ENCODE data around the gene FRAS1. TPM values are rescaled to one million over a fixed set of nuclear protein-coding genes. Genes with fewer than 3 reads are reported as not detected.
"Not testable (repeated sequence)": the region's sequence is repeated elsewhere in the genome, so short reads cannot be mapped to it uniquely, and the experiment has no call there.

The FRAS1 gene
- total and polyA plus RNA-seq, 9 donors = 0.16 to 5.3 (median 1.4) TPM

DNA sequence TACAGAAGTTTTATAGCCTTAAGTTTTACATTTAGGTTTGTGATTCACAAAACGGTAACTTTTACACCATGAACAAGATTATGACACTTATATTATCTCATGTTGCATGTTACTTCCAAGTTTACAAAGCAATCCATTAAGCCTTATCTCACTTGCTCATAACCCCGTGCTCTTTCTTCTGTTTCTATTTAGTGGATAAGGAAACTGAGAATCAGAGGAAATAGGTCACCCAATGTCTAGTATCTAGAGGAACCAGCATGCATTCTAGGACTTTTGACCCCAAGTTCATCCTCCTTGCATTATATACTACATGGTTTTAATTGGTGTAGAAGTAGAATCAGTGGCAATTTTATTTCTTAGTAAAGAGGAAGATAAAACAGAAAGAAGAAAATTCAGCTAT, 427.5 kb downstream of the FRAS1 start:
- Histone ChIP-seq H3K27me3 (no peaks in the 10 kb centered on the region), H3K36me3 (no peaks in the 10 kb centered on the region), H3K4me1 (ENCODE audit: insufficient read depth) (no peaks in the 10 kb centered on the region), H3K27ac (no peak overlapping the region), H3K9me3 (no peaks in the 10 kb centered on the region), H3K4me3 (no peak overlapping the region)
- intact Hi-C loops (cut with DNase I) = no loop called here
- no peak for DNase-seq
- WGBS, 3 donors = 49 to 59% (median 56%) methylated on average over 2 of the region's 2 CpGs
- no peak for TF ChIP-seq POLR2A (IDR thresholded peaks at IDR 0.05)
- TF ChIP-seq EP300 (IDR thresholded peaks at IDR 0.05) = no peak
- TF ChIP-seq, protein P1, sequence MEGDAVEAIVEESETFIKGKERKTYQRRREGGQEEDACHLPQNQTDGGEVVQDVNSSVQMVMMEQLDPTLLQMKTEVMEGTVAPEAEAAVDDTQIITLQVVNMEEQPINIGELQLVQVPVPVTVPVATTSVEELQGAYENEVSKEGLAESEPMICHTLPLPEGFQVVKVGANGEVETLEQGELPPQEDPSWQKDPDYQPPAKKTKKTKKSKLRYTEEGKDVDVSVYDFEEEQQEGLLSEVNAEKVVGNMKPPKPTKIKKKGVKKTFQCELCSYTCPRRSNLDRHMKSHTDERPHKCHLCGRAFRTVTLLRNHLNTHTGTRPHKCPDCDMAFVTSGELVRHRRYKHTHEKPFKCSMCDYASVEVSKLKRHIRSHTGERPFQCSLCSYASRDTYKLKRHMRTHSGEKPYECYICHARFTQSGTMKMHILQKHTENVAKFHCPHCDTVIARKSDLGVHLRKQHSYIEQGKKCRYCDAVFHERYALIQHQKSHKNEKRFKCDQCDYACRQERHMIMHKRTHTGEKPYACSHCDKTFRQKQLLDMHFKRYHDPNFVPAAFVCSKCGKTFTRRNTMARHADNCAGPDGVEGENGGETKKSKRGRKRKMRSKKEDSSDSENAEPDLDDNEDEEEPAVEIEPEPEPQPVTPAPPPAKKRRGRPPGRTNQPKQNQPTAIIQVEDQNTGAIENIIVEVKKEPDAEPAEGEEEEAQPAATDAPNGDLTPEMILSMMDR (IDR thresholded peaks at IDR 0.05) = no peak

DNA sequence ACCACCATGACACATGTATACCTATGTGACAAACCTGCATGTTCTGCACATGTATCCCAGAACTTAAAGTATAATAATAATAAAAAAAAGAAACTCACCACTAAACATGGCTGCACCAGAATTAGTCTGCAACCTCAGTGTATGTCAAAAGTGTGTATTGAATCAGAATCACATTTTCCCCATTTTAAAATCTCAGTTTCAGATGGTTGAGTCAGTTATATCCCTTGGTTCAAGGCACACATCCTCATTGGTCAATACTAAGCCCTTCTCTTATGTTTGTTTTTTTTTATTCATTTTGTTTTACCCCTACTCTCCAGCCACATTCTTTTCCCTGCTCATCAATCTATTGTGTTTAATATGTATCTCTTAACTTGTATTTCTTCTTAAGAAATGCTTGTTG, 436.6 kb downstream of the FRAS1 start:
- H3K9me3 ChIP-seq = no peaks in the 10 kb centered on the region

DNA sequence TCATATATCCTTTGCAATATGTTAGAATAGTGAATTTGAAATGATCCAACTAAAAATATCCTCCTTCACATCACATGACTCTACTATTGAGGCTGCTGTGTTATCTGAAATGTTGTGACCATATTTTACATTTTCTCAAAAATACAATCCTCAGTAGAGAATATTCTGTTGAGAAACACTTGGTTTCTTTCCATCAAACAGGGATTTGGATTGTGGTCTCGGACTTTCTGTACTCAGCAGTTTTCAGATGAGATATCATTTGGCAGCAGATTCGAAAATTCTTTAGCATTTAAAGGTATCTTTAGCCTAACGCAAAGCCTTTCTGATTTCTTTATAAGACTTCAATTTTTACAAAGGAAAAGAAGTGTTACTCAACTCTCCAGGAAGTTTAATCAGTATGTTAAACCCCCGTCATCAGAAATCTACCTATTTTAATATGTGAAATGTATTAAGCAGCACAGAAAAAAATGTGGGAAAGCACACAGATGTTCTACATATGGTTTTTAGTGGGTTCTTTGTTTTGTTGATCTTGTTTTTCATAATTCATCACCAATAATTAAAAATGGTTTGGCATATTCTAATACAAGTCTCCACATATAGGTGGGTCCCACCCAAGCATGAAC, 439.0 kb downstream of the FRAS1 start:
- no peaks in the 10 kb centered on the region for H3K36me3 ChIP-seq
- TF ChIP-seq POLR2A (IDR thresholded peaks at IDR 0.05) (no peak), EP300 (IDR thresholded peaks at IDR 0.05) (no peak)
- TF ChIP-seq, protein P1 (IDR thresholded peaks at IDR 0.05) = no peak
- intact Hi-C loops (cut with DNase I) = no loop called here

More for the DNA sequence above, 436.6 kb downstream of the FRAS1 start:
- DNase-seq = no peak
- H3K4me1 ChIP-seq (ENCODE audit: insufficient read depth) = no peaks in the 10 kb centered on the region
- intact Hi-C loops (cut with DNase I) = no loop called here
- H3K36me3 ChIP-seq = no peaks in the 10 kb centered on the region
- H3K27me3 ChIP-seq = no peaks in the 10 kb centered on the region
- no peak overlapping the region for H3K27ac ChIP-seq
- H3K4me3 ChIP-seq = no peak overlapping the region
- TF ChIP-seq, protein P1 (IDR thresholded peaks at IDR 0.05) = no peak
- no peak for TF ChIP-seq POLR2A (IDR thresholded peaks at IDR 0.05)
- TF ChIP-seq EP300 (IDR thresholded peaks at IDR 0.05) = no peak

DNA sequence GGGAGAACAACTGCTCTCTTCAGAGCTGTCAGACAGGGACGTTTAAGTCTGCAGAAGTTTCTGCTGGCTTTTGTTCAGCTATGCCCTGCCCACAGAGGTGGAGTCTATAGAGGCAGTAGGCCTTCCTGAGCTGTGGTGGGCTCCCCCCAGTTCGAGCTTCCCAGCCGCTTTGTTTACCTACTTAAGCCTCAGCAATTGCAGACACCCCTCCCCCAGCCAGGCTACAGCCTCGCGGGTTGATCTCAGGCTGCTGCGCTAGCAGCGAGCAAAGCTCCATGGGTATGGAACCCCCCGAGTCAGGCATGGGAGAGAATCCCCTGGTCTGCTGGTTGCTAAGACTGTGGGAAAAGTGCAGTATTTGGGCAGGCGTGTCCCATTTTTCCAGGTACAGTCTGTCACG, 449.1 kb downstream of the FRAS1 start:
- H3K4me3 ChIP-seq; H3K27ac ChIP-seq; H3K36me3 ChIP-seq; H3K27me3 ChIP-seq; H3K4me1 ChIP-seq (ENCODE audit: insufficient read depth); H3K9me3 ChIP-seq; DNase-seq; intact Hi-C loops (cut with DNase I): not testable (repeated sequence)
- WGBS, 3 donors = 59 to 81% (median 74%) methylated on average over 9 to 10 of the region's 10 CpGs

More for the DNA sequence above, 439.0 kb downstream of the FRAS1 start:
- no peak overlapping the region for H3K4me3 ChIP-seq
- H3K4me1 ChIP-seq (ENCODE audit: insufficient read depth) = no peaks in the 10 kb centered on the region
- no peak overlapping the region for H3K27ac ChIP-seq
- WGBS, 3 donors = 13 to 19% (median 13%) methylated on average over 4 of the region's 4 CpGs
- H3K27me3 ChIP-seq = no peaks in the 10 kb centered on the region
- H3K9me3 ChIP-seq = no peaks in the 10 kb centered on the region
- DNase-seq = no peak

DNA sequence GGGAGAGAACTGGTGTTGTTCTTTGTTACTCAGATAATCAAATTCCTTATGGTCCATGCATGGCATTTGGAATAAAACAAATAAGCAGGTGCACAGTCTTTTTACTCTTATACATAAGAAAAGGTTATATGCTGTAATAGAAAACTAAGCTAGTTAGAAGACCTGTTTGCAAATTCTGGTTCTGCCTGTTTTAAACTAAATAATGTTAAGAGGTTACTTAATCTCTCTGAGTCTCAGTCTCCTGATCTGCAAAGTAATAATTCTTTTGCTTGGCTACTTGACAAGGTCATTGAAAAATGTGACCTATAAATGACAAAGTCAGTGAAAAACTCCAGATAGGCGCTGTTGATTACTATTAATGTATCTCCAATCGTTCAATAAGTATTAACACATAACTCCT, 451.9 kb downstream of the FRAS1 start:
- no peaks in the 10 kb centered on the region for H3K4me1 ChIP-seq (ENCODE audit: insufficient read depth)
- no peak for DNase-seq
- intact Hi-C loops (cut with DNase I) = no loop called here
- no peak overlapping the region for H3K27ac ChIP-seq
- H3K4me3 ChIP-seq = no peak overlapping the region
- H3K27me3 ChIP-seq = no peaks in the 10 kb centered on the region
- H3K36me3 ChIP-seq = no peaks in the 10 kb centered on the region
- TF ChIP-seq POLR2A (IDR thresholded peaks at IDR 0.05) (no peak), EP300 (IDR thresholded peaks at IDR 0.05) (no peak)
- TF ChIP-seq, protein P1 (IDR thresholded peaks at IDR 0.05) = no peak
- H3K9me3 ChIP-seq = no peaks in the 10 kb centered on the region
- WGBS, 3 donors = 78 to 91% (median 84%) methylated on average over 2 of the region's 2 CpGs

Measured in ovary (tissue), 9 donors.